GM18861 (cell line): Measurements from ENCODE around the gene ZNF418.
"Not testable (repeated sequence)": the region's sequence is repeated elsewhere in the genome, so short reads cannot be mapped to it uniquely, and the experiment has no call there.

ENCODE experiments used
- ATAC-seq: cut with Tn5 transposase; IDR thresholded peaks from one replicate; pipeline ENCODE4 v1.9.1; 2021; ENCODE audit not compliant: unreplicated experiment

The ZNF418 gene

GRCh38 chr19:57890706-57891105, 44.5 kb downstream of the ZNF418 start:
- not testable (repeated sequence) for ATAC-seq

GRCh38 chr19:57888560-57889231, 46.5 kb downstream of the ZNF418 start, which contains the start of gene ZNF814:
ZNF814 (minus strand) TSS chr19:57889037; CDS start chr19:57888802, 235 bp downstream.
- ATAC-seq = peak; percentile 42

GRCh38 chr19:57888107-57888559, 47.1 kb downstream of the ZNF418 start:
- ATAC-seq = no peak

GRCh38 chr19:57887195-57887941, 47.8 kb downstream of the ZNF418 start:
- ATAC-seq = no peak

GRCh38 chr19:57886046-57886445, 49.2 kb downstream of the ZNF418 start:
- ATAC-seq = no peak

- ATAC-seq = not testable (repeated sequence)
These were observed 61.1 kb downstream of the ZNF418 start for GRCh38 chr19:57873883-57874799.

GRCh38 chr19:57872450-57872849, 62.8 kb downstream of the ZNF418 start:
- no peak for ATAC-seq
